ENCODE data around the gene AMZ2.

DNA sequence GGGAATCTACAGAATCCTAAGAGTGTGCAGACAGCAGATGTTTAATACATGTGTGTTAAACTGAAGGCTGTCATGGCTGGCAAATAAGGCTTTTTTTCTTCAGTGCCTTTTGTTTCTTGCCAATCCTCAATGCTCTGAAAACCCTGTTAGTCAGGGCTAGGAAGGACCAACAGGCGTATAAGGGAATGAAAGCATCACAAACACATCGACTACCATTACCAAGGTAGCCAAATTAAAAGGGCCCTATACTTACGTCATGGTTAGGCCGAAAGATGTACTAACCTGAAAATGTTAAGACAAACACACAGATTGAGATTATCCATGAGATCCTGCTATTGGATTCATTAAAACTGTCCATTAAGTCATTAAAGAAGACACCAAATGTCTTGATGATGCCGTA is 30.0 kb downstream of the AMZ2 start:
- TF ChIP-seq, protein P1, sequence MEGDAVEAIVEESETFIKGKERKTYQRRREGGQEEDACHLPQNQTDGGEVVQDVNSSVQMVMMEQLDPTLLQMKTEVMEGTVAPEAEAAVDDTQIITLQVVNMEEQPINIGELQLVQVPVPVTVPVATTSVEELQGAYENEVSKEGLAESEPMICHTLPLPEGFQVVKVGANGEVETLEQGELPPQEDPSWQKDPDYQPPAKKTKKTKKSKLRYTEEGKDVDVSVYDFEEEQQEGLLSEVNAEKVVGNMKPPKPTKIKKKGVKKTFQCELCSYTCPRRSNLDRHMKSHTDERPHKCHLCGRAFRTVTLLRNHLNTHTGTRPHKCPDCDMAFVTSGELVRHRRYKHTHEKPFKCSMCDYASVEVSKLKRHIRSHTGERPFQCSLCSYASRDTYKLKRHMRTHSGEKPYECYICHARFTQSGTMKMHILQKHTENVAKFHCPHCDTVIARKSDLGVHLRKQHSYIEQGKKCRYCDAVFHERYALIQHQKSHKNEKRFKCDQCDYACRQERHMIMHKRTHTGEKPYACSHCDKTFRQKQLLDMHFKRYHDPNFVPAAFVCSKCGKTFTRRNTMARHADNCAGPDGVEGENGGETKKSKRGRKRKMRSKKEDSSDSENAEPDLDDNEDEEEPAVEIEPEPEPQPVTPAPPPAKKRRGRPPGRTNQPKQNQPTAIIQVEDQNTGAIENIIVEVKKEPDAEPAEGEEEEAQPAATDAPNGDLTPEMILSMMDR (IDR thresholded peaks at IDR 0.05) = no peak
- TF ChIP-seq ETV6 (CRISPR knock-in tag; IDR thresholded peaks at IDR 0.05) (no peak), CBFB (CRISPR knock-in tag; IDR thresholded peaks at IDR 0.05; ENCODE audit: low read depth) (no peak), FOXK1 (CRISPR knock-in tag; IDR thresholded peaks at IDR 0.05) (no peak), ZNF121 (CRISPR knock-in tag; IDR thresholded peaks at IDR 0.05) (no peak)
- TF ChIP-seq, protein P2, sequence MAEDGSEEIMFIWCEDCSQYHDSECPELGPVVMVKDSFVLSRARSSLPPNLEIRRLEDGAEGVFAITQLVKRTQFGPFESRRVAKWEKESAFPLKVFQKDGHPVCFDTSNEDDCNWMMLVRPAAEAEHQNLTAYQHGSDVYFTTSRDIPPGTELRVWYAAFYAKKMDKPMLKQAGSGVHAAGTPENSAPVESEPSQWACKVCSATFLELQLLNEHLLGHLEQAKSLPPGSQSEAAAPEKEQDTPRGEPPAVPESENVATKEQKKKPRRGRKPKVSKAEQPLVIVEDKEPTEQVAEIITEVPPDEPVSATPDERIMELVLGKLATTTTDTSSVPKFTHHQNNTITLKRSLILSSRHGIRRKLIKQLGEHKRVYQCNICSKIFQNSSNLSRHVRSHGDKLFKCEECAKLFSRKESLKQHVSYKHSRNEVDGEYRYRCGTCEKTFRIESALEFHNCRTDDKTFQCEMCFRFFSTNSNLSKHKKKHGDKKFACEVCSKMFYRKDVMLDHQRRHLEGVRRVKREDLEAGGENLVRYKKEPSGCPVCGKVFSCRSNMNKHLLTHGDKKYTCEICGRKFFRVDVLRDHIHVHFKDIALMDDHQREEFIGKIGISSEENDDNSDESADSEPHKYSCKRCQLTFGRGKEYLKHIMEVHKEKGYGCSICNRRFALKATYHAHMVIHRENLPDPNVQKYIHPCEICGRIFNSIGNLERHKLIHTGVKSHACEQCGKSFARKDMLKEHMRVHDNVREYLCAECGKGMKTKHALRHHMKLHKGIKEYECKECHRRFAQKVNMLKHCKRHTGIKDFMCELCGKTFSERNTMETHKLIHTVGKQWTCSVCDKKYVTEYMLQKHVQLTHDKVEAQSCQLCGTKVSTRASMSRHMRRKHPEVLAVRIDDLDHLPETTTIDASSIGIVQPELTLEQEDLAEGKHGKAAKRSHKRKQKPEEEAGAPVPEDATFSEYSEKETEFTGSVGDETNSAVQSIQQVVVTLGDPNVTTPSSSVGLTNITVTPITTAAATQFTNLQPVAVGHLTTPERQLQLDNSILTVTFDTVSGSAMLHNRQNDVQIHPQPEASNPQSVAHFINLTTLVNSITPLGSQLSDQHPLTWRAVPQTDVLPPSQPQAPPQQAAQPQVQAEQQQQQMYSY (CRISPR knock-in tag; IDR thresholded peaks at IDR 0.05) = no peak

Measured in WTC11 (cell line).